IMR-90 (cell line): ENCODE measurements around the gene ALPK3. TPM values are rescaled to one million over a fixed set of nuclear protein-coding genes. Genes with fewer than 3 reads are reported as not detected.

Source experiments
- ATAC-seq: fragments of 200-7000 bp; cut with Tn5 transposase; 2 replicates; pipeline ENCODE4 v1.9.1; 2020; ENCODE audit warnings: low read depth, mild to moderate bottlenecking, moderate library complexity
- BruUV-seq: library from RNA; stranded (reverse); fragments of 400-500 nt; replicated peaks from 2 replicates; lab custom pipeline; 2021; lab: Mats Ljungman, UMichigan
- CTCF ChIA-PET: fragments of 300-600 bp; formaldehyde crosslinking; extraction: SDS; loops from one replicate; lab custom pipeline; 2021; ENCODE audit warnings: antibody characterized with exemption; lab: Yijun Ruan, JAX
- POLR2A ChIA-PET: fragments of 300-600 bp; sonication (Branson Sonifier 250); formaldehyde crosslinking; loops from one replicate; lab custom pipeline; 2022; ENCODE audit warnings: antibody characterized with exemption; ENCODE audit not compliant: unreplicated experiment; lab: Charles Lee
- DNase-seq: peaks from one replicate; pipeline ENCODE4 v3.0.0; 2013
- H2AFZ ChIP-seq: replicated peaks from 2 replicates; pipeline ENCODE3; 2013; ENCODE audit warnings: low read length, mild to moderate bottlenecking; ENCODE audit not compliant: poor library complexity
- H2AK5ac ChIP-seq: 2 replicates; pipeline ENCODE4 v1.6.1; 2013; ENCODE audit warnings: low read depth, low read length, inconsistent platforms
- H2AK9ac ChIP-seq: replicated peaks from 2 replicates; pipeline ENCODE3; 2013; ENCODE audit warnings: mild to moderate bottlenecking, low read depth, low read length, moderate library complexity; ENCODE audit not compliant: poor library complexity
- H2BK120ac ChIP-seq: 2 replicates; pipeline ENCODE4 v1.6.1; 2013; ENCODE audit warnings: low read depth, low read length, inconsistent platforms
- H2BK15ac ChIP-seq: 3 replicates; pipeline ENCODE4 v1.6.1; 2013; ENCODE audit warnings: low read depth, low read length, inconsistent platforms
- H2BK20ac ChIP-seq: 2 replicates; pipeline ENCODE4 v1.6.1; 2013; ENCODE audit warnings: low read depth, mild to moderate bottlenecking, inconsistent platforms, low read length, moderate library complexity
- H2BK5ac ChIP-seq: 2 replicates; pipeline ENCODE4 v1.6.1; 2013; ENCODE audit warnings: mild to moderate bottlenecking, low read depth, low read length, inconsistent platforms; ENCODE audit not compliant: poor library complexity, severe bottlenecking
- H3K14ac ChIP-seq: replicated peaks from 2 replicates; pipeline ENCODE4 v1.6.1; 2013; ENCODE audit warnings: low read depth, low read length, inconsistent platforms
- H3K18ac ChIP-seq: 2 replicates; pipeline ENCODE4 v1.6.1; 2013; ENCODE audit warnings: low read depth, low read length, control low read depth
- H3K23ac ChIP-seq: 2 replicates; pipeline ENCODE4 v1.6.1; 2013; ENCODE audit warnings: low read depth, low read length, inconsistent platforms
- H3K27ac ChIP-seq: 2 replicates; pipeline ENCODE4 v1.5.1; 2013; ENCODE audit warnings: mild to moderate bottlenecking, control low read depth, low read length; ENCODE audit not compliant: insufficient read depth
- H3K27me3 ChIP-seq: 2 replicates; pipeline ENCODE4 v1.6.1; 2013; ENCODE audit warnings: low read length; ENCODE audit not compliant: control insufficient read depth, insufficient read depth
- H3K36me3 ChIP-seq: 2 replicates; pipeline ENCODE4 v1.6.1; 2013; ENCODE audit warnings: low read length, mixed read lengths; ENCODE audit not compliant: control insufficient read depth, insufficient read depth
- H3K4ac ChIP-seq: 2 replicates; pipeline ENCODE4 v1.6.1; 2013; ENCODE audit warnings: low read depth, low read length, inconsistent platforms
- H3K4me1 ChIP-seq: 2 replicates; pipeline ENCODE4 v1.6.1; 2013; ENCODE audit warnings: low read length, mixed read lengths; ENCODE audit not compliant: control insufficient read depth, insufficient read depth
- H3K4me2 ChIP-seq: 2 replicates; pipeline ENCODE4 v1.6.1; 2013; ENCODE audit warnings: low read depth, mild to moderate bottlenecking, control low read depth, low read length, moderate library complexity
- H3K4me3 ChIP-seq: 2 replicates; pipeline ENCODE4 v1.5.1; 2013; ENCODE audit warnings: low read depth, mild to moderate bottlenecking, control low read depth, low read length, moderate library complexity; ENCODE audit not compliant: insufficient read depth
- H3K56ac ChIP-seq: 2 replicates; pipeline ENCODE4 v1.6.1; 2013; ENCODE audit warnings: low read length, inconsistent platforms; ENCODE audit not compliant: insufficient read depth; ENCODE audit errors: extremely low read depth
- H3K79me1 ChIP-seq, 2 experiments: 2 replicates each; pipeline ENCODE4 v1.6.1; 2013; ENCODE audit warnings: low read length in 2 of 2, inconsistent platforms in 1 of 2, low read depth in 1 of 2
- H3K9ac ChIP-seq: 2 replicates; pipeline ENCODE4 v1.6.1; 2013; ENCODE audit warnings: low read depth, low read length, control low read depth
- H3K9me1 ChIP-seq: 2 replicates; pipeline ENCODE4 v1.6.1; 2013; ENCODE audit warnings: low read length, inconsistent platforms; ENCODE audit not compliant: insufficient read depth
- H3K9me3 ChIP-seq: 2 replicates; pipeline ENCODE4 v1.6.1; 2013; ENCODE audit warnings: low read length; ENCODE audit not compliant: control insufficient read depth, insufficient read depth
- H4K20me1 ChIP-seq: 2 replicates; pipeline ENCODE4 v1.6.1; 2013; ENCODE audit warnings: low read length, inconsistent platforms; ENCODE audit not compliant: insufficient read depth
- H4K5ac ChIP-seq: 2 replicates; pipeline ENCODE4 v1.6.1; 2013; ENCODE audit warnings: mild to moderate bottlenecking, low read depth, low read length, control low read depth
- H4K8ac ChIP-seq, 2 experiments: 2 replicates each; pipeline ENCODE4 v1.6.1; 2013; ENCODE audit warnings: low read depth in 2 of 2, low read length in 2 of 2, control low read depth in 1 of 2, inconsistent platforms in 1 of 2
- H4K91ac ChIP-seq: 2 replicates; pipeline ENCODE4 v1.6.1; 2013; ENCODE audit warnings: low read depth, low read length, inconsistent platforms; ENCODE audit not compliant: insufficient read depth
- BHLHE40 ChIP-seq: fragments of 150-350 bp; IDR thresholded peaks from 2 replicates; pipeline ENCODE4 v1.6.1; 2016; ENCODE audit warnings: mild to moderate bottlenecking, low read depth, low read length
- CEBPB ChIP-seq: IDR thresholded peaks from 2 replicates; pipeline ENCODE4 v1.6.1; 2012; ENCODE audit warnings: low read depth, low read length, improper control_type of control experiment
- CHD1 ChIP-seq: IDR thresholded peaks from 2 replicates; pipeline ENCODE4 v1.6.1; 2012; ENCODE audit warnings: low read depth, low read length, improper control_type of control experiment
- CTCF ChIP-seq: conservative IDR thresholded peaks from 2 replicates; pipeline ENCODE4 v1.5.1; 2012; ENCODE audit warnings: mild to moderate bottlenecking, low read depth, low read length, improper control_type of control experiment
- FOS ChIP-seq: fragments of 150-350 bp; IDR thresholded peaks from 2 replicates; pipeline ENCODE4 v1.6.1; 2016; ENCODE audit warnings: low read depth, low read length
- MAFK ChIP-seq: IDR thresholded peaks from 2 replicates; pipeline ENCODE4 v1.6.1; 2012; ENCODE audit warnings: low read depth, low read length, improper control_type of control experiment
- MAZ ChIP-seq: IDR thresholded peaks from 2 replicates; pipeline ENCODE4 v1.6.1; 2012; ENCODE audit warnings: low read depth, mild to moderate bottlenecking, low read length, improper control_type of control experiment, moderate library complexity, borderline replicate concordance
- NFE2L2 ChIP-seq: fragments of 150-350 bp; IDR thresholded peaks from 2 replicates; pipeline ENCODE4 v1.6.1; 2016; ENCODE audit warnings: low read depth, mild to moderate bottlenecking, low read length
- POLR2A ChIP-seq: IDR thresholded peaks from 2 replicates; pipeline ENCODE4 v1.6.1; 2012; ENCODE audit warnings: mild to moderate bottlenecking, low read depth, low read length
- RAD21 ChIP-seq: IDR thresholded peaks from 2 replicates; pipeline ENCODE4 v1.6.1; 2012; ENCODE audit warnings: low read length, improper control_type of control experiment
- RCOR1 ChIP-seq: IDR thresholded peaks from 2 replicates; pipeline ENCODE4 v1.6.1; 2012; ENCODE audit warnings: mild to moderate bottlenecking, low read length, improper control_type of control experiment; ENCODE audit not compliant: insufficient replicate concordance
- RFX5 ChIP-seq: IDR thresholded peaks from 2 replicates; pipeline ENCODE4 v1.8.0; 2012; ENCODE audit warnings: low read depth, mild to moderate bottlenecking, low read length, moderate library complexity
- SMC3 ChIP-seq: fragments of 150-350 bp; IDR thresholded peaks from 2 replicates; pipeline ENCODE4 v1.6.1; 2016; ENCODE audit warnings: low read depth, mild to moderate bottlenecking, antibody characterized with exemption, low read length, moderate library complexity
- USF2 ChIP-seq: fragments of 150-350 bp; IDR thresholded peaks from 2 replicates; pipeline ENCODE4 v1.6.1; 2017; ENCODE audit warnings: mild to moderate bottlenecking, antibody characterized with exemption, low read length, low read depth
- WGBS, 2 experiments: methylation state at CpG; one replicate each; pipeline versions ENCODE4 v1.1.5 to v1.1.7; 2013; ENCODE audit warnings: missing lambda C conversion rate in 2 of 2; ENCODE audit not compliant: insufficient read length in 1 of 2; ENCODE audit errors: extremely low coverage in 2 of 2; 5-methylcytosine and 5-hydroxymethylcytosine counted together
- dilution Hi-C: fragments of 300-500 bp; cut with HindIII; formaldehyde crosslinking; loops from one replicate; pipeline ENCODE4 v1.14.3; 2018; ENCODE audit warnings: low sequenced_read_pairs; ENCODE audit not compliant: unreplicated experiment
- in situ Hi-C: fragments of 300-500 bp; cut with MboI; formaldehyde crosslinking; loops from 3 replicates; pipeline ENCODE4 v1.14.3; 2019; ENCODE audit warnings: low sequenced_read_pairs, inconsistent platforms, mixed read lengths
- intact Hi-C: fragments of 100-400 bp; cut with micrococcal nuclease; formaldehyde crosslinking; loops from 2 replicates; pipeline ENCODE4 v1.10.0; 2022
- polyA plus RNA-seq, 3 experiments: library from polyadenylated mRNA; depleted of rRNA; stranded (reverse); fragments of >200 nt; gene quantifications; 2 replicates each; pipeline ENCODE4 v1.2.3, GENCODE V29; 2012; ENCODE audit warnings: low replicate concordance in 1 of 3
- total RNA-seq: library from RNA; depleted of rRNA; stranded (reverse); fragments of >200 nt; gene quantifications from 2 replicates; pipeline ENCODE4 v1.2.3, GENCODE V29; 2012

ALPK3 gene
- total and polyA plus RNA-seq, 2 of the 4 experiments (the other 2 are of a cell fraction) = under 0.01 to 0.26 TPM

- ATAC-seq (no peak), DNase-seq (no peak)
- Histone ChIP-seq H2BK5ac (no peak overlapping the region), H3K9me1 (peaks cover 6% of the 10 kb centered on the region; the same call in 1 of the 2 replicates), H3K36me3 (no peaks in the 10 kb centered on the region), H3K14ac (no peak overlapping the region), H2AK9ac (no peak overlapping the region), H3K18ac (no peak overlapping the region), H3K79me1 (no peaks in the 10 kb centered on the region), H4K8ac (no peak overlapping the region), H2BK15ac (no peak overlapping the region), H3K9me3 (no peaks in the 10 kb centered on the region), H3K4ac (no peak overlapping the region), H3K23ac (no peak overlapping the region), H3K4me2 (no peak overlapping the region), H3K4me1 (peaks cover 3% of the 10 kb centered on the region; the same call in 1 of the 2 replicates), H2BK120ac (no peak overlapping the region), H2AK5ac (no peak overlapping the region), H3K27ac (no peak overlapping the region), H4K5ac (no peak overlapping the region), H4K20me1 (no peaks in the 10 kb centered on the region), H4K91ac (no peak overlapping the region), H3K4me3 (no peak overlapping the region), H2BK20ac (no peak overlapping the region), H3K27me3 (peaks cover 30% of the 10 kb centered on the region), H2AFZ (no peak overlapping the region), H3K56ac (no peak overlapping the region), H3K9ac (no peak overlapping the region)
- no peak for TF ChIP-seq MAZ
- TF ChIP-seq CEBPB = no peak
- TF ChIP-seq SMC3 = no peak
- no peak for TF ChIP-seq RAD21
- no peak for TF ChIP-seq CTCF
- no peak for TF ChIP-seq MAFK
- TF ChIP-seq CHD1 = no peak
- no peak for TF ChIP-seq RFX5
- TF ChIP-seq NFE2L2 = no peak
- TF ChIP-seq RCOR1 = no peak
- no peak for TF ChIP-seq FOS
- TF ChIP-seq BHLHE40 = no peak
- no peak for TF ChIP-seq USF2
- no peak for TF ChIP-seq POLR2A
- dilution Hi-C loops (no loop called here), in situ Hi-C loops (no loop called here), intact Hi-C loops (no loop called here)
- ChIA-PET CTCF (no interaction called here), POLR2A (no interaction called here)
- WGBS, 2 experiments = 33% methylated on average over 1 of the region's 5 CpGs; no CpG with 5 or more reads in 1 of the 2 experiments
- no TSS peak for BruUV-seq
These were observed 18.6 kb downstream of the ALPK3 start for GRCh38 chr15:84835661-84836337.
